Effector memory CD4-positive, alpha-beta T cell (primary cell): ENCODE results near the gene AGT.
"Not testable (repeated sequence)": the region's sequence is repeated elsewhere in the genome, so short reads cannot be mapped to it uniquely, and the experiment has no call there.

Source experiments
- DNase-seq, 3 donors: peaks; one replicate each; pipeline ENCODE4 v3.0.0-alpha.2; 2020
- H3K27ac ChIP-seq: 2 replicates; pipeline ENCODE4 v1.7.0; 2013; ENCODE audit warnings: mild to moderate bottlenecking, low read length, moderate library complexity; ENCODE audit not compliant: insufficient read depth, poor library complexity, severe bottlenecking
- H3K27me3 ChIP-seq: replicated peaks from 2 replicates; pipeline ENCODE4 v1.7.0; 2013; ENCODE audit warnings: mild to moderate bottlenecking, low read length; ENCODE audit not compliant: insufficient read depth, control insufficient read depth, poor library complexity, severe bottlenecking
- H3K36me3 ChIP-seq: 2 replicates; pipeline ENCODE4 v1.7.0; 2013; ENCODE audit warnings: mild to moderate bottlenecking, low read length, moderate library complexity; ENCODE audit not compliant: control insufficient read depth, insufficient read depth
- H3K4me1 ChIP-seq: 2 replicates; pipeline ENCODE4 v1.7.0; 2013; ENCODE audit warnings: low read length, mild to moderate bottlenecking; ENCODE audit not compliant: control insufficient read depth, insufficient read depth, poor library complexity, severe bottlenecking
- H3K4me3 ChIP-seq: 2 replicates; pipeline ENCODE4 v1.7.0; 2013; ENCODE audit warnings: low read length, low read depth, mild to moderate bottlenecking; ENCODE audit not compliant: insufficient read depth, poor library complexity, severe bottlenecking
- H3K9me3 ChIP-seq: 2 replicates; pipeline ENCODE4 v1.7.0; 2013; ENCODE audit warnings: mild to moderate bottlenecking, low read length, moderate library complexity; ENCODE audit not compliant: control insufficient read depth

The AGT gene

GRCh38 chr1:230701434-230701833 lies 12.5 kb downstream of the AGT start:
- DNase-seq = no peak
- H3K27me3 ChIP-seq = no peaks in the 10 kb centered on the region
- no peaks in the 10 kb centered on the region for H3K9me3 ChIP-seq
- H3K27ac ChIP-seq = no peak overlapping the region
- H3K4me1 ChIP-seq = no peaks in the 10 kb centered on the region
- no peaks in the 10 kb centered on the region for H3K36me3 ChIP-seq
- H3K4me3 ChIP-seq = no peak overlapping the region

GRCh38 chr1:230700132-230700531 lies 13.8 kb downstream of the AGT start:
- H3K4me1 ChIP-seq = no peaks in the 10 kb centered on the region
- H3K27ac ChIP-seq = no peak overlapping the region
- DNase-seq = no peak
- H3K36me3 ChIP-seq = no peaks in the 10 kb centered on the region
- H3K27me3 ChIP-seq = no peaks in the 10 kb centered on the region
- no peaks in the 10 kb centered on the region for H3K9me3 ChIP-seq
- H3K4me3 ChIP-seq = no peak overlapping the region

- DNase-seq = no peak
- H3K4me1 ChIP-seq = no peaks in the 10 kb centered on the region
- no peaks in the 10 kb centered on the region for H3K27me3 ChIP-seq
- no peak overlapping the region for H3K4me3 ChIP-seq
- no peaks in the 10 kb centered on the region for H3K9me3 ChIP-seq
- H3K27ac ChIP-seq = no peak overlapping the region
- H3K36me3 ChIP-seq = no peaks in the 10 kb centered on the region
Measured at GRCh38 chr1:230699716-230700115, 14.2 kb downstream of the AGT start.

- H3K4me1 ChIP-seq = not testable (repeated sequence)
Measured at GRCh38 chr1:230698964-230699363, 15.0 kb downstream of the AGT start.

GRCh38 chr1:230698130-230698529 lies 15.8 kb downstream of the AGT start:
- no peak for DNase-seq
- peaks cover 8% of the 10 kb centered on the region for H3K36me3 ChIP-seq
- H3K27me3 ChIP-seq = no peaks in the 10 kb centered on the region
- H3K4me3 ChIP-seq = no peak overlapping the region
- H3K27ac ChIP-seq = no peak overlapping the region
- H3K9me3 ChIP-seq = no peaks in the 10 kb centered on the region
- no peaks in the 10 kb centered on the region for H3K4me1 ChIP-seq

More at GRCh38 chr1:230698964-230699363, 15.0 kb downstream of the AGT start:
- H3K27ac ChIP-seq, H3K4me3 ChIP-seq, H3K27me3 ChIP-seq, H3K36me3 ChIP-seq, H3K9me3 ChIP-seq, DNase-seq: not testable (repeated sequence)

GRCh38 chr1:230696722-230697437 lies 17.0 kb downstream of the AGT start:
- Histone ChIP-seq H3K36me3 (peaks cover 20% of the 10 kb centered on the region), H3K4me1 (no peaks in the 10 kb centered on the region), H3K27ac (no peak overlapping the region), H3K9me3 (no peaks in the 10 kb centered on the region), H3K4me3 (no peak overlapping the region), H3K27me3 (no peaks in the 10 kb centered on the region)
- DNase-seq = no peak

- no peaks in the 10 kb centered on the region for H3K4me1 ChIP-seq
- DNase-seq = no peak
- H3K27ac ChIP-seq = no peak overlapping the region
- H3K4me3 ChIP-seq = no peak overlapping the region
- peaks cover 27% of the 10 kb centered on the region for H3K36me3 ChIP-seq
- no peaks in the 10 kb centered on the region for H3K27me3 ChIP-seq
- H3K9me3 ChIP-seq = no peaks in the 10 kb centered on the region
Measured at GRCh38 chr1:230696218-230696617, 17.7 kb downstream of the AGT start.

- no peaks in the 10 kb centered on the region for H3K9me3 ChIP-seq
- no peak overlapping the region for H3K27ac ChIP-seq
- H3K4me3 ChIP-seq = no peak overlapping the region
- H3K4me1 ChIP-seq = no peaks in the 10 kb centered on the region
- peaks cover 33% of the 10 kb centered on the region for H3K36me3 ChIP-seq
- H3K27me3 ChIP-seq = no peaks in the 10 kb centered on the region
- no peak for DNase-seq
Measured at GRCh38 chr1:230694991-230695390, 18.9 kb downstream of the AGT start.

GRCh38 chr1:230694464-230694863 lies 19.5 kb downstream of the AGT start:
- no peak overlapping the region for H3K4me3 ChIP-seq
- H3K4me1 ChIP-seq = no peaks in the 10 kb centered on the region
- H3K27me3 ChIP-seq = no peaks in the 10 kb centered on the region
- no peaks in the 10 kb centered on the region for H3K9me3 ChIP-seq
- DNase-seq = no peak
- no peak overlapping the region for H3K27ac ChIP-seq
- peaks cover 39% of the 10 kb centered on the region for H3K36me3 ChIP-seq

- Histone ChIP-seq H3K4me1 (no peaks in the 10 kb centered on the region), H3K36me3 (peaks cover 44% of the 10 kb centered on the region), H3K27me3 (no peaks in the 10 kb centered on the region), H3K4me3 (no peak overlapping the region), H3K27ac (no peak overlapping the region), H3K9me3 (no peaks in the 10 kb centered on the region)
- no peak for DNase-seq
Measured at GRCh38 chr1:230693777-230694176, 20.1 kb downstream of the AGT start.
